Endothelial cell (in vitro differentiated cells): Measurements from ENCODE around the gene GDA. TPM values are rescaled to one million over a fixed set of nuclear protein-coding genes. Genes with fewer than 3 reads are reported as not detected.

Source experiments
- DNase-seq: peaks from one replicate; pipeline ENCODE4 v3.0.0; 2021; ENCODE audit warnings: low spot score
- H3K27ac Mint-ChIP-seq: one replicate; pipeline ENCODE4 v1.8.0; 2021; ENCODE audit warnings: mixed read lengths, inconsistent platforms; ENCODE audit not compliant: unreplicated experiment
- H3K27me3 Mint-ChIP-seq: one replicate; pipeline ENCODE4 v1.8.0; 2021; ENCODE audit warnings: mild to moderate bottlenecking, moderate library complexity, mixed read lengths, inconsistent platforms; ENCODE audit not compliant: unreplicated experiment
- H3K36me3 Mint-ChIP-seq: one replicate; pipeline ENCODE4 v1.8.0; 2021; ENCODE audit warnings: mild to moderate bottlenecking, low read depth, mixed read lengths, inconsistent platforms; ENCODE audit not compliant: unreplicated experiment
- H3K4me1 Mint-ChIP-seq: one replicate; pipeline ENCODE4 v1.8.0; 2021; ENCODE audit warnings: mild to moderate bottlenecking, mixed read lengths, inconsistent platforms; ENCODE audit not compliant: unreplicated experiment
- H3K4me3 Mint-ChIP-seq: one replicate; pipeline ENCODE4 v1.8.0; 2021; ENCODE audit warnings: mild to moderate bottlenecking, mixed read lengths, inconsistent platforms; ENCODE audit not compliant: unreplicated experiment
- H3K9me3 Mint-ChIP-seq: one replicate; pipeline ENCODE4 v1.8.0; 2021; ENCODE audit warnings: mixed read lengths, inconsistent platforms; ENCODE audit not compliant: unreplicated experiment
- CTCF ChIP-seq: fragments of 200-600 bp; sonication (generic); IDR thresholded peaks from one replicate; pipeline ENCODE4 v1.5.0; 2021; ENCODE audit warnings: antibody characterized with exemption; ENCODE audit not compliant: unreplicated experiment
- total RNA-seq: library from RNA; stranded (reverse); fragmentation: NEBNext Ultra II Directional; extraction: Animal tissue kit (Norgen Biotek cat#: 25700); gene quantifications from one replicate; pipeline ENCODE4 v1.2.1, GENCODE V29; 2021; ENCODE audit not compliant: unreplicated experiment

Gene GDA
- total RNA-seq, 1 donor from 2014 or later: 0.23 TPM

GRCh38 chr9:72211047-72211446, 61.8 kb downstream of the GDA start:
- no peak for DNase-seq
- no peaks in the 10 kb centered on the region for H3K9me3 Mint-ChIP-seq
- no peaks in the 10 kb centered on the region for H3K4me1 Mint-ChIP-seq
- no peak overlapping the region for H3K27ac Mint-ChIP-seq
- H3K36me3 Mint-ChIP-seq: no peaks in the 10 kb centered on the region
- H3K4me3 Mint-ChIP-seq: no peak overlapping the region
- TF ChIP-seq CTCF: no peak
- H3K27me3 Mint-ChIP-seq: peaks cover 2% of the 10 kb centered on the region

- Mint-ChIP-seq H3K4me3 (no peak overlapping the region), H3K27ac (no peak overlapping the region), H3K9me3 (no peaks in the 10 kb centered on the region), H3K4me1 (no peaks in the 10 kb centered on the region), H3K27me3 (peaks cover 2% of the 10 kb centered on the region), H3K36me3 (no peaks in the 10 kb centered on the region)
- no peak for DNase-seq
- TF ChIP-seq CTCF: no peak
These were observed 64.7 kb downstream of the GDA start for GRCh38 chr9:72213906-72214305.

- H3K4me1 Mint-ChIP-seq: no peaks in the 10 kb centered on the region
- no peak overlapping the region for H3K4me3 Mint-ChIP-seq
- H3K9me3 Mint-ChIP-seq: no peaks in the 10 kb centered on the region
- DNase-seq: no peak
- no peak for TF ChIP-seq CTCF
- H3K27ac Mint-ChIP-seq: no peak overlapping the region
- H3K27me3 Mint-ChIP-seq: no peaks in the 10 kb centered on the region
- no peaks in the 10 kb centered on the region for H3K36me3 Mint-ChIP-seq
These were observed 68.1 kb downstream of the GDA start for GRCh38 chr9:72217306-72217842.

- no peak overlapping the region for H3K4me3 Mint-ChIP-seq
- no peak for DNase-seq
- no peaks in the 10 kb centered on the region for H3K36me3 Mint-ChIP-seq
- H3K4me1 Mint-ChIP-seq: no peaks in the 10 kb centered on the region
- H3K27me3 Mint-ChIP-seq: no peaks in the 10 kb centered on the region
- H3K27ac Mint-ChIP-seq: no peak overlapping the region
- no peak for TF ChIP-seq CTCF
- no peaks in the 10 kb centered on the region for H3K9me3 Mint-ChIP-seq
These were observed 71.3 kb downstream of the GDA start for GRCh38 chr9:72220589-72220988.

GRCh38 chr9:72226146-72226812, 77.0 kb downstream of the GDA start:
- H3K36me3 Mint-ChIP-seq: no peaks in the 10 kb centered on the region
- no peak overlapping the region for H3K4me3 Mint-ChIP-seq
- no peak overlapping the region for H3K27ac Mint-ChIP-seq
- H3K9me3 Mint-ChIP-seq: no peaks in the 10 kb centered on the region
- no peak for DNase-seq
- H3K27me3 Mint-ChIP-seq: no peaks in the 10 kb centered on the region
- TF ChIP-seq CTCF: no peak
- H3K4me1 Mint-ChIP-seq: no peaks in the 10 kb centered on the region
